Measurements from ENCODE around the gene SLC39A11. TPM values are rescaled to one million over a fixed set of nuclear protein-coding genes. Genes with fewer than 3 reads are reported as not detected.
A peak's percentile ranks its signal among the peaks of the same experiment; 100 is the strongest.

SLC39A11 gene
- total RNA-seq, 1 experiment from 2014 or later: 18.6 TPM

DNA sequence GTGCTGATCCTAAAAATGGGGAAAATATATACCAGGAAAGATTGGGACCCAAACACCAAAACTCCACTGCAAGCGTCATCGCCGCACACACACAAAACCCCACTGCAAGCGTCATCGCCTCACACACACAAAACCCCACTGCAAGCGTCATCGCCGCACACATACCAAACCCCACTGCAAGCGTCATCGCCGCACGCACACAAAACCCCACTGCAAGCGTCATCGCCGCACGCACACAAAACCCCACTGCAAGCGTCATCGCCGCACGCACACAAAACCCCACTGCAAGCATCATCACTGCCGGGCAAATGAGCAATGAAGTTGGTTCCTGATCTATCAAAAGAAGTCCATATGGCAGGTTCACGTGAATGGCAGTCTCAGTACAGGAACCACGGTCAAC is 144.4 kb downstream of the SLC39A11 start:
- intact Hi-C loops (cut with micrococcal nuclease; ENCODE audit: unreplicated experiment): no loop called here
- H3K9me3 ChIP-seq (ENCODE audit: low read depth, low read length, poor library complexity, severe bottlenecking): no peaks in the 10 kb centered on the region
- no peak overlapping the region for H3K4me3 ChIP-seq (ENCODE audit: low read depth, low read length, poor library complexity, severe bottlenecking)
- no peaks in the 10 kb centered on the region for H3K27me3 ChIP-seq (replicated peaks; ENCODE audit: insufficient read depth, low read depth, low read length, poor library complexity)
- CTCF ChIA-PET: no interaction called here
- H3K36me3 ChIP-seq (ENCODE audit: insufficient read depth, low read length, poor library complexity, severe bottlenecking): no peaks in the 10 kb centered on the region
- TF ChIP-seq, protein P1, sequence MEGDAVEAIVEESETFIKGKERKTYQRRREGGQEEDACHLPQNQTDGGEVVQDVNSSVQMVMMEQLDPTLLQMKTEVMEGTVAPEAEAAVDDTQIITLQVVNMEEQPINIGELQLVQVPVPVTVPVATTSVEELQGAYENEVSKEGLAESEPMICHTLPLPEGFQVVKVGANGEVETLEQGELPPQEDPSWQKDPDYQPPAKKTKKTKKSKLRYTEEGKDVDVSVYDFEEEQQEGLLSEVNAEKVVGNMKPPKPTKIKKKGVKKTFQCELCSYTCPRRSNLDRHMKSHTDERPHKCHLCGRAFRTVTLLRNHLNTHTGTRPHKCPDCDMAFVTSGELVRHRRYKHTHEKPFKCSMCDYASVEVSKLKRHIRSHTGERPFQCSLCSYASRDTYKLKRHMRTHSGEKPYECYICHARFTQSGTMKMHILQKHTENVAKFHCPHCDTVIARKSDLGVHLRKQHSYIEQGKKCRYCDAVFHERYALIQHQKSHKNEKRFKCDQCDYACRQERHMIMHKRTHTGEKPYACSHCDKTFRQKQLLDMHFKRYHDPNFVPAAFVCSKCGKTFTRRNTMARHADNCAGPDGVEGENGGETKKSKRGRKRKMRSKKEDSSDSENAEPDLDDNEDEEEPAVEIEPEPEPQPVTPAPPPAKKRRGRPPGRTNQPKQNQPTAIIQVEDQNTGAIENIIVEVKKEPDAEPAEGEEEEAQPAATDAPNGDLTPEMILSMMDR (conservative IDR thresholded peaks at IDR 0.05; ENCODE audit: low read depth, low read length): no peak
- no peak for TF ChIP-seq EZH2 (IDR thresholded peaks at IDR 0.05; ENCODE audit: borderline replicate concordance, low read depth, low read length, poor library complexity, severe bottlenecking)
- H3K27ac ChIP-seq (ENCODE audit: low read depth, low read length, poor library complexity, severe bottlenecking): no peak overlapping the region
- POLR2A ChIA-PET (ENCODE audit: low non-redundant PET): no interaction called here
- H3K4me1 ChIP-seq (ENCODE audit: insufficient read depth, low read length, poor library complexity, severe bottlenecking): peaks cover 53% of the 10 kb centered on the region
- BruUV-seq (replicated peaks): no TSS peak
- no peak for DNase-seq (ENCODE audit: low spot score)

DNA sequence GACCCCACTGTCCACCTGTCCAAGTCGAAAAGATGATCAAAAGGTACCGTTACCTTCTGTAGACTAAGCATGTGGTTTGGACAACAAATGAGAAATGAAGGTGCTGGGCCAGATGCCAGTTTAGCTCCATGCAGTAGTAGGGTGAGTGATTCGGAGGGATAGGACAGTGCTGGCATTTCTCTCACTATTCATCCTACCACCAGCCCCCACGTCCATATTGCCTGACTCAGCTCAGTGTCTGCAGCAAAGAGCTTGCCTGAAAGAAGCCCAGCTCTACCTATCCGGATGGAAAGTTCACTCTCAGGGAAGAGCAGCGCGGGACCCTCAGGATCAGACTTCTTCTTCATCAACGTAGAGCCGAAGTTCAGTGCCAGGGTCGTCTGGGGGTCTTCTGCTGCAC is 145.0 kb downstream of the SLC39A11 start:
- TF ChIP-seq EZH2 (IDR thresholded peaks at IDR 0.05; ENCODE audit: borderline replicate concordance, low read depth, low read length, poor library complexity, severe bottlenecking): no peak
- TF ChIP-seq, protein P1 (conservative IDR thresholded peaks at IDR 0.05; ENCODE audit: low read depth, low read length): no peak
- H3K4me3 ChIP-seq (ENCODE audit: low read depth, low read length, poor library complexity, severe bottlenecking): no peak overlapping the region
- no peaks in the 10 kb centered on the region for H3K36me3 ChIP-seq (ENCODE audit: insufficient read depth, low read length, poor library complexity, severe bottlenecking)
- BruUV-seq (replicated peaks): no TSS peak
- ChIA-PET CTCF (interaction anchor here (1.7 kb wide), 1 partner anchor 38 kb away, joined by 8 read pairs; no protein-coding TSS in a partner anchor), POLR2A (ENCODE audit: low non-redundant PET) (no interaction called here)
- no peaks in the 10 kb centered on the region for H3K27me3 ChIP-seq (replicated peaks; ENCODE audit: insufficient read depth, low read depth, low read length, poor library complexity)
- H3K27ac ChIP-seq (ENCODE audit: low read depth, low read length, poor library complexity, severe bottlenecking): peak overlapping the region; percentile 67
- no peaks in the 10 kb centered on the region for H3K9me3 ChIP-seq (ENCODE audit: low read depth, low read length, poor library complexity, severe bottlenecking)
- H3K4me1 ChIP-seq (ENCODE audit: insufficient read depth, low read length, poor library complexity, severe bottlenecking): peaks cover 54% of the 10 kb centered on the region
- intact Hi-C loops (cut with micrococcal nuclease; ENCODE audit: unreplicated experiment): no loop called here
- DNase-seq (ENCODE audit: low spot score): no peak

DNA sequence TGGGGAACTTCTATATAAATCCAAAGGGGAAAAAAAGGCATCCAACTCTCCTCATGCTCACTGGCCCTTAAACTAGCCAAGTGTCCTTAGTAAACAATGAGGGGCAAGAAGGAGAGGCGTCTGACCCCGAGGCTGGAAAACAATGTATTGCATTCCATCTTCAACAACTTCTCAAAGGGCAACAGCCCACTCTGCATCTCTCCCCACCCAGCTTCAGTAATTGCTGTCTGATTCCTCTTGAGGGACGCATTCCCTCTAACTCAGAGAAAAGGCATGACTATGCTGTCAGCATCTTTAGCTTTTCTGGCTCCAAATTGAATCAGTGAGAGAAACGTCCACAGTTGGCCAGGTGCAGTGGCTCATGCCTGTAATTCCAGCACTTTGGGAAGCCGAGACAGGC is 145.8 kb downstream of the SLC39A11 start:
- Histone ChIP-seq H3K9me3 (ENCODE audit: low read depth, low read length, poor library complexity, severe bottlenecking) (no peaks in the 10 kb centered on the region), H3K27ac (ENCODE audit: low read depth, low read length, poor library complexity, severe bottlenecking) (peak overlapping the region; percentile 67), H3K4me1 (ENCODE audit: insufficient read depth, low read length, poor library complexity, severe bottlenecking) (peaks cover 54% of the 10 kb centered on the region), H3K36me3 (ENCODE audit: insufficient read depth, low read length, poor library complexity, severe bottlenecking) (no peaks in the 10 kb centered on the region), H3K4me3 (ENCODE audit: low read depth, low read length, poor library complexity, severe bottlenecking) (peak overlapping the region; percentile 4), H3K27me3 (replicated peaks; ENCODE audit: insufficient read depth, low read depth, low read length, poor library complexity) (no peaks in the 10 kb centered on the region)
- intact Hi-C loops (cut with micrococcal nuclease; ENCODE audit: unreplicated experiment): no loop called here
- BruUV-seq (replicated peaks): no TSS peak
- no peak for TF ChIP-seq EZH2 (IDR thresholded peaks at IDR 0.05; ENCODE audit: borderline replicate concordance, low read depth, low read length, poor library complexity, severe bottlenecking)
- TF ChIP-seq, protein P1 (conservative IDR thresholded peaks at IDR 0.05; ENCODE audit: low read depth, low read length): no peak
- ChIA-PET POLR2A (ENCODE audit: low non-redundant PET) (interaction anchor here (0.5 to 0.7 kb wide), 2 partner anchors 160 to 219 kb away, joined by 4 to 6 read pairs; no protein-coding TSS in a partner anchor), CTCF (interaction anchor here (1.7 kb wide), 1 partner anchor 39 kb away, joined by 8 read pairs; no protein-coding TSS in a partner anchor)
- DNase-seq (ENCODE audit: low spot score): peak; percentile 62
